K562 (cell line): ENCODE results near the gene MAN1B1. TPM values are rescaled to one million over a fixed set of nuclear protein-coding genes. Genes with fewer than 3 reads are reported as not detected.

Experiments
- CTCFL ChIP-seq: IDR thresholded peaks from 2 replicates; pipeline ENCODE4 v1.6.1; 2011; ENCODE audit warnings: borderline replicate concordance, low read depth, mild to moderate bottlenecking, moderate library complexity, low read length; ENCODE audit not compliant: insufficient read depth, poor library complexity, severe bottlenecking
- FOXJ3 ChIP-seq: sonication (generic); formaldehyde crosslinking; IDR thresholded peaks from 2 replicates; pipeline ENCODE4 v1.4.0; 2020; ENCODE audit warnings: mild to moderate bottlenecking, missing genetic modification reagents
- HMG20A ChIP-seq: fragments of 450-650 bp; formaldehyde crosslinking; conservative IDR thresholded peaks from 2 replicates; pipeline ENCODE4 v1.4.0; 2020; ENCODE audit warnings: mild to moderate bottlenecking, mixed read lengths
- NR3C1 ChIP-seq: sonication (generic); formaldehyde crosslinking; IDR thresholded peaks from 2 replicates; pipeline ENCODE4 v1.8.1; 2022; ENCODE audit warnings: missing genetic modification reagents
- PCBP2 ChIP-seq: fragments of 200-400 bp; formaldehyde crosslinking; IDR thresholded peaks from 2 replicates; pipeline ENCODE4 v1.6.1; 2018; ENCODE audit warnings: low read length, low read depth, mild to moderate bottlenecking, moderate library complexity; ENCODE audit not compliant: poor library complexity, severe bottlenecking
- POLR2G ChIP-seq: fragments of 200-400 bp; formaldehyde crosslinking; IDR thresholded peaks from 2 replicates; pipeline ENCODE4 v1.6.1; 2017; ENCODE audit warnings: low read depth, mild to moderate bottlenecking, antibody characterized with exemption, low read length, moderate library complexity
- SAFB2 ChIP-seq: fragments of 200-400 bp; formaldehyde crosslinking; IDR thresholded peaks from 2 replicates; pipeline ENCODE4 v1.6.1; 2018; ENCODE audit warnings: borderline replicate concordance, low read length, low read depth, moderate library complexity; ENCODE audit not compliant: severe bottlenecking
- SMAD2 ChIP-seq: fragments of 150-350 bp; IDR thresholded peaks from 2 replicates; pipeline ENCODE4 v1.6.1; 2014; ENCODE audit warnings: low read depth, mild to moderate bottlenecking, low read length
- TAF7 ChIP-seq: fragments of 450-650 bp; IDR thresholded peaks from 2 replicates; pipeline ENCODE4 v1.6.1; 2016; ENCODE audit warnings: missing genetic modification characterization, missing compliant biosample characterization
- ZNF140 ChIP-seq: fragments of 250-450 bp; sonication (Bioruptor Pico); IDR thresholded peaks from 2 replicates; pipeline ENCODE4 v1.8.0; 2021; ENCODE audit warnings: moderate library complexity, mild to moderate bottlenecking, inconsistent platforms
- polyA plus RNA-seq, 8 experiments: library from polyadenylated mRNA; depleted of rRNA in 4 of 8; stranded (reverse) in 5 of 8; unstranded in 3 of 8; fragments of >200 nt; fragmentation: Nextera tagmentation in 2 of 8; fragmentation: Illumina TruSeq in 1 of 8; extraction: Ambion mirVana in 2 of 8; extraction: Trizol in 1 of 8; gene quantifications; 2 replicates each; pipeline versions ENCODE4 v1.2.1 to v1.2.3, GENCODE V29; 2011 to 2014; ENCODE audit warnings: inconsistent platforms in 1 of 8, missing spikeins in 1 of 8
- total RNA-seq, 7 experiments: library from RNA; depleted of rRNA in 6 of 7; stranded (reverse); fragments of >200 nt in 6 of 7; fragmentation: Illumina TruSeq in 2 of 7; extraction: Trizol in 2 of 7; gene quantifications; 2 replicates each; pipeline versions ENCODE4 v1.2.1 to v1.2.3, GENCODE V29; 2011 to 2021; ENCODE audit warnings: low replicate concordance in 1 of 7
- TF ChIP-seq, protein P1 (sequence below): fragments of 150-350 bp; IDR thresholded peaks from 2 replicates; pipeline ENCODE4 v1.6.1; 2014; ENCODE audit warnings: low read depth, mild to moderate bottlenecking, low read length, borderline replicate concordance
- TF ChIP-seq, protein P2 (sequence below): fragments of 200-800 bp; sonication (Bioruptor generic); IDR thresholded peaks from 2 replicates; pipeline ENCODE4 v1.6.1; 2016; ENCODE audit warnings: missing genetic modification characterization, missing compliant biosample characterization
- TF ChIP-seq, protein P3 (sequence below): fragments of 250-450 bp; sonication (Bioruptor Pico); IDR thresholded peaks from 2 replicates; pipeline ENCODE4 v1.6.1; 2021; ENCODE audit warnings: mild to moderate bottlenecking

Gene MAN1B1
- total and polyA plus RNA-seq, 9 of the 15 experiments (the other 6 are each of a cell fraction or from before 2014, with no cell fraction given): 0.55 to 36.6 (median 27.3) TPM

GRCh38 chr9:137129456-137130175, 42.8 kb downstream of the MAN1B1 start (continued):
- peak; percentile 85 for TF ChIP-seq POLR2G
- TF ChIP-seq PCBP2: no peak
- TF ChIP-seq NR3C1: peak; percentile 13; the same call in 1 of the 2 replicates
- TF ChIP-seq, protein P1, sequence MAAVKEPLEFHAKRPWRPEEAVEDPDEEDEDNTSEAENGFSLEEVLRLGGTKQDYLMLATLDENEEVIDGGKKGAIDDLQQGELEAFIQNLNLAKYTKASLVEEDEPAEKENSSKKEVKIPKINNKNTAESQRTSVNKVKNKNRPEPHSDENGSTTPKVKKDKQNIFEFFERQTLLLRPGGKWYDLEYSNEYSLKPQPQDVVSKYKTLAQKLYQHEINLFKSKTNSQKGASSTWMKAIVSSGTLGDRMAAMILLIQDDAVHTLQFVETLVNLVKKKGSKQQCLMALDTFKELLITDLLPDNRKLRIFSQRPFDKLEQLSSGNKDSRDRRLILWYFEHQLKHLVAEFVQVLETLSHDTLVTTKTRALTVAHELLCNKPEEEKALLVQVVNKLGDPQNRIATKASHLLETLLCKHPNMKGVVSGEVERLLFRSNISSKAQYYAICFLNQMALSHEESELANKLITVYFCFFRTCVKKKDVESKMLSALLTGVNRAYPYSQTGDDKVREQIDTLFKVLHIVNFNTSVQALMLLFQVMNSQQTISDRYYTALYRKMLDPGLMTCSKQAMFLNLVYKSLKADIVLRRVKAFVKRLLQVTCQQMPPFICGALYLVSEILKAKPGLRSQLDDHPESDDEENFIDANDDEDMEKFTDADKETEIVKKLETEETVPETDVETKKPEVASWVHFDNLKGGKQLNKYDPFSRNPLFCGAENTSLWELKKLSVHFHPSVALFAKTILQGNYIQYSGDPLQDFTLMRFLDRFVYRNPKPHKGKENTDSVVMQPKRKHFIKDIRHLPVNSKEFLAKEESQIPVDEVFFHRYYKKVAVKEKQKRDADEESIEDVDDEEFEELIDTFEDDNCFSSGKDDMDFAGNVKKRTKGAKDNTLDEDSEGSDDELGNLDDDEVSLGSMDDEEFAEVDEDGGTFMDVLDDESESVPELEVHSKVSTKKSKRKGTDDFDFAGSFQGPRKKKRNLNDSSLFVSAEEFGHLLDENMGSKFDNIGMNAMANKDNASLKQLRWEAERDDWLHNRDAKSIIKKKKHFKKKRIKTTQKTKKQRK: no peak
- TF ChIP-seq HMG20A (CRISPR knock-in tag): no peak
- peak; percentile 56 for TF ChIP-seq CTCFL
- TF ChIP-seq, protein P2, sequence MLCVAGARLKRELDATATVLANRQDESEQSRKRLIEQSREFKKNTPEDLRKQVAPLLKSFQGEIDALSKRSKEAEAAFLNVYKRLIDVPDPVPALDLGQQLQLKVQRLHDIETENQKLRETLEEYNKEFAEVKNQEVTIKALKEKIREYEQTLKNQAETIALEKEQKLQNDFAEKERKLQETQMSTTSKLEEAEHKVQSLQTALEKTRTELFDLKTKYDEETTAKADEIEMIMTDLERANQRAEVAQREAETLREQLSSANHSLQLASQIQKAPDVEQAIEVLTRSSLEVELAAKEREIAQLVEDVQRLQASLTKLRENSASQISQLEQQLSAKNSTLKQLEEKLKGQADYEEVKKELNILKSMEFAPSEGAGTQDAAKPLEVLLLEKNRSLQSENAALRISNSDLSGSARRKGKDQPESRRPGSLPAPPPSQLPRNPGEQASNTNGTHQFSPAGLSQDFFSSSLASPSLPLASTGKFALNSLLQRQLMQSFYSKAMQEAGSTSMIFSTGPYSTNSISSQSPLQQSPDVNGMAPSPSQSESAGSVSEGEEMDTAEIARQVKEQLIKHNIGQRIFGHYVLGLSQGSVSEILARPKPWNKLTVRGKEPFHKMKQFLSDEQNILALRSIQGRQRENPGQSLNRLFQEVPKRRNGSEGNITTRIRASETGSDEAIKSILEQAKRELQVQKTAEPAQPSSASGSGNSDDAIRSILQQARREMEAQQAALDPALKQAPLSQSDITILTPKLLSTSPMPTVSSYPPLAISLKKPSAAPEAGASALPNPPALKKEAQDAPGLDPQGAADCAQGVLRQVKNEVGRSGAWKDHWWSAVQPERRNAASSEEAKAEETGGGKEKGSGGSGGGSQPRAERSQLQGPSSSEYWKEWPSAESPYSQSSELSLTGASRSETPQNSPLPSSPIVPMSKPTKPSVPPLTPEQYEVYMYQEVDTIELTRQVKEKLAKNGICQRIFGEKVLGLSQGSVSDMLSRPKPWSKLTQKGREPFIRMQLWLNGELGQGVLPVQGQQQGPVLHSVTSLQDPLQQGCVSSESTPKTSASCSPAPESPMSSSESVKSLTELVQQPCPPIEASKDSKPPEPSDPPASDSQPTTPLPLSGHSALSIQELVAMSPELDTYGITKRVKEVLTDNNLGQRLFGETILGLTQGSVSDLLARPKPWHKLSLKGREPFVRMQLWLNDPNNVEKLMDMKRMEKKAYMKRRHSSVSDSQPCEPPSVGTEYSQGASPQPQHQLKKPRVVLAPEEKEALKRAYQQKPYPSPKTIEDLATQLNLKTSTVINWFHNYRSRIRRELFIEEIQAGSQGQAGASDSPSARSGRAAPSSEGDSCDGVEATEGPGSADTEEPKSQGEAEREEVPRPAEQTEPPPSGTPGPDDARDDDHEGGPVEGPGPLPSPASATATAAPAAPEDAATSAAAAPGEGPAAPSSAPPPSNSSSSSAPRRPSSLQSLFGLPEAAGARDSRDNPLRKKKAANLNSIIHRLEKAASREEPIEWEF (CRISPR knock-in tag): no peak
- TF ChIP-seq ZNF140 (CRISPR knock-in tag): no peak
- TF ChIP-seq TAF7: peak; percentile 70
- no peak for TF ChIP-seq FOXJ3 (CRISPR knock-in tag)
- TF ChIP-seq SAFB2: no peak
- TF ChIP-seq, protein P3, sequence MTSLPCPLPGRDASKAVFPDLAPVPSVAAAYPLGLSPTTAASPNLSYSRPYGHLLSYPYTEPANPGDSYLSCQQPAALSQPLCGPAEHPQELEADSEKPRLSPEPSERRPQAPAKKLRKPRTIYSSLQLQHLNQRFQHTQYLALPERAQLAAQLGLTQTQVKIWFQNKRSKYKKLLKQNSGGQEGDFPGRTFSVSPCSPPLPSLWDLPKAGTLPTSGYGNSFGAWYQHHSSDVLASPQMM (CRISPR knock-in tag): no peak
- TF ChIP-seq SMAD2: no peak
